GM19023 (cell line): ENCODE data around the gene CCRL2.
A peak's percentile ranks its signal among the peaks of the same experiment; 100 is the strongest.

Experiments
- ATAC-seq: cut with Tn5 transposase; IDR thresholded peaks from one replicate; pipeline ENCODE4 v1.9.1; 2021; ENCODE audit warnings: mild to moderate bottlenecking, moderate library complexity; ENCODE audit not compliant: unreplicated experiment

Gene CCRL2, protein sequence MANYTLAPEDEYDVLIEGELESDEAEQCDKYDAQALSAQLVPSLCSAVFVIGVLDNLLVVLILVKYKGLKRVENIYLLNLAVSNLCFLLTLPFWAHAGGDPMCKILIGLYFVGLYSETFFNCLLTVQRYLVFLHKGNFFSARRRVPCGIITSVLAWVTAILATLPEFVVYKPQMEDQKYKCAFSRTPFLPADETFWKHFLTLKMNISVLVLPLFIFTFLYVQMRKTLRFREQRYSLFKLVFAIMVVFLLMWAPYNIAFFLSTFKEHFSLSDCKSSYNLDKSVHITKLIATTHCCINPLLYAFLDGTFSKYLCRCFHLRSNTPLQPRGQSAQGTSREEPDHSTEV

DNA sequence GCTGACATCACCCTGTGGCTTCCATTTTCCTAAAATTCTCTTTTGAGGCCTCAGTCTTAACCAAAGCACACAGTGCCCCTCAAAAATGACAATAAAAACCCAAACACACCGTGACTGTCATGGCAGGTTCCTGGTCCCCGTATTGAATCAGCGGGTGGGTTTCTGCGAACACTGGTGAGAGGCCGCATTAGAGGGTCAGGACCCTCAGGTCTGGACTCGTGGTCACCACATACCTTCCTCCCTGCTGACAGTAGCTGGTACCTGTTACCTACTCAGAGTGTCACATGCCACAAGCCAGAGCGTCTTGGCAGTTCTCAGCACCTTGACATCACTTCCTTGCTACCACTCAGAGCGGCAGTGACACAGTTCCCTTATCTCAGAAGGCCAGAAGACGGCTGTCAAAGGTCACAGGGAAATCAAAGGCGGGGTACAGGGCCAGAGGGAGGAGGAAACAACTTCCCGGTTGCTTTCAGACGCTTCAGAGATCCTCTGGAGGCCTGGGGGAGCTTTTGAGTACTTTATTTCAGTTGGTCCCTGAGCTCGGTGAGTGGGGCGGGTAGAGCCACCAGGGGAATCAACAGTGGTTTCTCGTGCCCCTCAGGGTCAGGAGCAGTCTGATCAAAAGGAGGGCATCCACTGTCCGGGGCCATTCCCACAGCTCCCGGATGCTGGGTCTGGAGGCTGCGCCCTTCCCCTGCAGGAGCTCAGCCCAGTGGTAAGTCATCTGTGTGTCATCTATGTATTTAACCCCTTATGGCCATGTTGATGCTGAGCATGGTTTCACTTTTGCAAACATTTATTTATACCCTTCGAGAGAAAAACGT, at the start of gene CCRL2, which contains the start of gene CCR5AS:
Gene CCRL2, plus strand, starts transcription at position 472 of the 824 bp plus-strand sequence. CDS start 821 bp downstream, outside the sequence.
Gene CCR5AS, minus strand, starts transcription at position 279 of the 824 bp plus-strand sequence.
- no peak for ATAC-seq

DNA sequence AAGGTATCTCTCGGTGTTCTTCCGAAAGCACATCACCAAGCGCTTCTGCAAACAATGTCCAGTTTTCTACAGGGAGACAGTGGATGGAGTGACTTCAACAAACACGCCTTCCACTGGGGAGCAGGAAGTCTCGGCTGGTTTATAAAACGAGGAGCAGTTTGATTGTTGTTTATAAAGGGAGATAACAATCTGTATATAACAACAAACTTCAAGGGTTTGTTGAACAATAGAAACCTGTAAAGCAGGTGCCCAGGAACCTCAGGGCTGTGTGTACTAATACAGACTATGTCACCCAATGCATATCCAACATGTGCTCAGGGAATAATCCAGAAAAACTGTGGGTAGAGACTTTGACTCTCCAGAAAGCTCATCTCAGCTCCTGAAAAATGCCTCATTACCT, 48.6 kb upstream of the CCRL2 start:
- ATAC-seq = no peak

DNA sequence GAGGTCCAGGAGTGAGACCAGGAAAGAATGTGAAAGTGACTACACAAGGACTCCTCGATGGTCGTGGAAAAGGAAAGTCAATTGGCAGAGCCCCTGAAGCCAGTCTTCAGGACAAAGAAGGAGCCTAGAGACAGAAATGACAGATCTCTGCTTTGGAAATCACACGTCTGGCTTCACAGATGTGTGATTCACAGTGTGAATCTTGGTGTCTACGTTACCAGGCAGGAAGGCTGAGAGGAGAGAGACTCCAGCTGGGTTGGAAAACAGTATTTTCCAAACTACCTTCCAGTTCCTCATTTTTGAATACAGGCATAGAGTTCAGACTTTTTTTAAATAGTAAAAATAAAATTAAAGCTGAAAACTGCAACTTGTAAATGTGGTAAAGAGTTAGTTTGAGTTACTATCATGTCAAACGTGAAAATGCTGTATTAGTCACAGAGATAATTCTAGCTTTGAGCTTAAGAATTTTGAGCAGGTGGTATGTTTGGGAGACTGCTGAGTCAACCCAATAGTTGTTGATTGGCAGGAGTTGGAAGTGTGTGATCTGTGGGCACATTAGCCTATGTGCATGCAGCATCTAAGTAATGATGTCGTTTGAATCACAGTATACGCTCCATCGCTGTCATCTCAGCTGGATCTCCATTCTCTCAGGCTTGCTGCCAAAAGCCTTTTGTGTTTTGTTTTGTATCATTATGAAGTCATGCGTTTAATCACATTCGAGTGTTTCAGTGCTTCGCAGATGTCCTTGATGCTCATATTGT, 47.1 kb upstream of the CCRL2 start:
- ATAC-seq = no peak

DNA sequence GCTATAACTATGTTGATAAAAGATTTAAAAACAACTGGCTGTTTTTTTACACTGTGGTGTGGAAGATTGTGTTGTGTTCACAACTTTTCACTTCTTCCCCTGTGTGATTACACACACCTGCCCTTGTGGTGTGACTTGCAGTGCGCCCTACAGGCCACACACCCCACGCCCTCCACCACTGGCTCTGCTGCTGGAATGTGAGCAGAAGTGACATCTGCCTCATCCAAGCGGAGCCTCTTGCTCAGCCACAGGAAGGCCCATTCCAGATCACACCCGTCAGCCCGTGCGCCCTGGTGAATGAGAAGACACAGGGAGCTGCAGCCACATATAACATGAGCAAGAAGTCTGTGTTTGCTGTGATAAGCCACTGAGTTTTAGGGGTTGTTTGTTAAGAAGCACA, 46.2 kb upstream of the CCRL2 start:
- no peak for ATAC-seq

DNA sequence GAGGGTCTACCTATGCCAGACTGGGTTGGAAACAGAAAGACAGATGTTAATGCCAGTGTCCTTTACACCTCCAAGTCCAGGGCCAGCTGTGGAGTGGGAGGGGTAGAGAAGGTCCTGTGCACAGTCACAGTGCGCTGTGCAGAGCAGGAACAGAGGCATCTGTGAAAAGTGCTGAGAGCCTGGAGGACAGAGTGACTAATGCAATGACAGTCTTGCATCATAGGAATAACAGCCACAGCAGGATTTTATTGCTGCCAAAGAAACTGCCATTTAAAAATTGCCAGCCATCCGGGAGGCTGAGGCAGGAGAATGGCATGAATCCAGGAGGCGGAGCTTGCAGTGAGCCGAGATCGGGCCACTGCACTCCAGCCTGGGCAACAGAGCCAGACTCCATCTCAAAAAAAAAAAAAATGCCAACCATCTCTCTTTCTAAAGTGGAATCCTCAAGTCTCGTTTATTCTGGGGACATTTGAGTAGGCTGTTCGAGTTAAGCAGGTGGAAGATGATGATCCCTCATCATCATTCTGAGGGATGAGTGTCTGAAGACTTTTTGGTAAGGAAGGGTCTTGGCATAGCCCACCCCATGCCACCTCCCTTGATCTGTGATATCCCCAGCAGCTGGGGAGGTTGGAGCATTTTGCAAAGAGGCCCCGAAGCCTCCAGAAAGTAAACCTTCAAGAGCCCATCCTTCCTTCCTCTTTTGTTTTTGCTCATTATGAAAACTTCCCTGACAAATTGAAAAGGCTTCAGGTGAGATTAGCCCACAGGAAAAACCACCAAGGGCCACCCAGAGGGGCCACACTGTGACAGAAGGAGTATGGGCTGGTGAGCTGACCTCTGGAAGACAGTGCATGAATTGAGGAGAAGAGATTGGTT, 45.4 kb upstream of the CCRL2 start:
- ATAC-seq = no peak

DNA sequence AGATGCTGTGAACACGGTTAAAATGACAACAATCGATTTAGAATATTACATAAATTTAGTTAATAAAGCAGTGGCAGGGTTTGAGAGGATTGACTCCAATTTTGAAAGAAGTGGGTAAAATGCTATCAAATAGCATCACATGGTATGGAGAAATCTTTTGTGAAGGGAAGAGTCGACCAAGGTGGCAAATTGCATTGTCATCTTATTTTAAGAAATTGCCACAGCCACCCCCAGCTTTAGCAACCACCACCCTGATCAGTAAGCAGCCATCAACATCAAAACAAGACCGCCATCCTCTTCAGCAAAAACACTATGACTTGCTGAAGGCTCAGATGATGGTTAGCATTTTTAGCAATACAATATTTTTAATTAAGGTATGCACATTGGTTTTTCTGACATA, 42.0 kb upstream of the CCRL2 start:
- no peak for ATAC-seq

DNA sequence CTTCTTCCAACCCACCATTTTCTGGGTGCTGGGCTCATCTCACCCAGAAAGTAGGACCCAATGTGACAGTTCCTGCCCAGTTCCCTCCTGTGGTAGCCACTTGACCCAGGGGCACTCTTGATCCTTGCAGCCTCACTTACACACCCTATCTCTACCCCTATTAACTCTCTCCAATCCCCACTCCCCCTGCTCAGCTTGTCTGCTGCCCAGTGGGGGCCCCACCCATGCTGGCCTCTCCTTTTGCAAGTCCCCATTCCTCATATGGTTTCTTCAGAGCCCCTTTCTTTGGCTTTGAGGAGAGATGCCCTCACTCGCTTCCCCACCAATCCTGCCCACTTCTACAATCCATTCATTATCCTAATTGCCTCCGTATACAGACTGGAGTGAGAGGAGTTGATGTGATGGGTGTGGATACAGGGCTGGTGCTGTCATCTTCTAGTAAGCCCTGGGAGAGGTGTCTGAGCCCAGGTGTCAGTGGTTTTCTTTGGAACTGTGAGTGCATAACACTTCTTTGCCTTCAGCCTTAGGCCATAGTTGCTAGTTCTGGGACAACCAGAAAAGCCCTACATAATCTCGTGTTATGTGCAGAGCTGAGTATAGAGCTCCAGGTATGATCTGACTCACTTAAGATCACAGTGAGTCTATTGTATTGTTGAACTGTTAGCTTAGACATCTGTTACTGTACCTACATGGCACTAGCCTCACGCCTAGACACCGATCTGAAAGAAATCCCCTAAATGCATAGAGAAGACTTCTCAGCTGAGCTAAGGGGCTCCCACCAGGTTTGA, 41.1 kb upstream of the CCRL2 start:
- ATAC-seq = no peak

DNA sequence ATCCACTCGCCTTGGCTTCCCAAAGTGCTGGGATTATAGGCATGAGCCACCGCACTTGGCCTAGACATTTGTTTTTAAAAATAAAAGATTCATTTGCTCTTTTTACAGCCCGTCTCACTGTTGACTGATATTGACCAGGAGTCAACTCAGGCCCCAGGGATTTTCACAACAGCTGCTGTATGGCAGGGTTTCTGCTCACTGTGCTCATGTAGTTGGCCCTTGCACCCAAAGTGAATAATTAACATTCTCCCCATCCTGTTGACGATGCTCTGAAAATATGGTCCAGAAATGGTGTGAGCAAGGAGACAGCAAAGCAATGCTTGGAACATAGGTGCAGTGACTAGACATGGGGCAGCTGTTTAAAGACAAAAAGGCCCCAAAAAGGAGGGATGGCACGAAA, 39.2 kb upstream of the CCRL2 start:
- ATAC-seq = no peak

DNA sequence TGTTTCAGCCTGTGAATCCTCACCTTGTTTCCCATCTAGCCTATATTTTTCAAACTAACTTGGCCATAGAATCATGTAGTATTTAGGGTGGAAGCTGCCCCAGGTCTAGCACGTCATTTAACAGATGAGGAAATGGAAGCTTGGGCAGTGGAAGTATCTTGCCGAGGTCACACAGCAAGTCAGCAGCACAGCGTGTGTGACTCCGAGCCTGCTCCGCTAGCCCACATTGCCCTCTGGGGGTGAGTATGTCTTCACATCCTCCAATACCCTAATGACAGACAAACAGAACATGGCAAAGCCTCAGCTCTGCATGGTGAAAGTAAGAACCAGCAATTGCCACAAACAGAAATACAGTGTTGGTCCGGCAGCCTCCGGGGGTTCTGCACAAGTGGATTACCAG, 38.5 kb upstream of the CCRL2 start:
- no peak for ATAC-seq

DNA sequence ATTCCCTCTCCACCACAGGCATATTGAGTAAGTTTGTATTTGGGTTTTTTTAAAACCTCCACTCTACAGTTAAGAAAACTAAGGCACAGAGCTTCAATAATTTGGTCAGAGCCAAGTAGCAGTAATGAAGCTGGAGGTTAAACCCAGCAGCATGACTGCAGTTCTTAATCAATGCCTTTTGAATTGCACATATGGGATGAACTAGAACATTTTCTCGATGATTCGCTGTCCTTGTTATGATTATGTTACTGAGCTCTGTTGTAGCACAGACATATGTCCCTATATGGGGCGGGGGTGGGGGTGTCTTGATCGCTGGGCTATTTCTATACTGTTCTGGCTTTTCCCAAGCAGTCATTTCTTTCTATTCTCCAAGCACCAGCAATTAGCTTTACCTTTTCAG, 37.9 kb upstream of the CCRL2 start:
- no peak for ATAC-seq

DNA sequence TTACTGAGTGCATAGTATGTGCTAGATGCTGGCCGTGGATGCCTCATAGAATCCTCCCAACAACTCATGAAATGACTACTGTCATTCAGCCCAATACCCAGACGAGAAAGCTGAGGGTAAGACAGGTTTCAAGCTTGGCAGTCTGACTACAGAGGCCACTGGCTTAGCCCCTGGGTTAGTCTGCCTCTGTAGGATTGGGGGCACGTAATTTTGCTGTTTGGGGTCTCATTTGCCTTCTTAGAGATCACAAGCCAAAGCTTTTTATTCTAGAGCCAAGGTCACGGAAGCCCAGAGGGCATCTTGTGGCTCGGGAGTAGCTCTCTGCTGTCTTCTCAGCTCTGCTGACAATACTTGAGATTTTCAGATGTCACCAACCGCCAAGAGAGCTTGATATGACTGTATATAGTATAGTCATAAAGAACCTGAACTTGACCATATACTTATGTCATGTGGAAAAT, 37.4 kb upstream of the CCRL2 start:
- ATAC-seq = peak; percentile 50

DNA sequence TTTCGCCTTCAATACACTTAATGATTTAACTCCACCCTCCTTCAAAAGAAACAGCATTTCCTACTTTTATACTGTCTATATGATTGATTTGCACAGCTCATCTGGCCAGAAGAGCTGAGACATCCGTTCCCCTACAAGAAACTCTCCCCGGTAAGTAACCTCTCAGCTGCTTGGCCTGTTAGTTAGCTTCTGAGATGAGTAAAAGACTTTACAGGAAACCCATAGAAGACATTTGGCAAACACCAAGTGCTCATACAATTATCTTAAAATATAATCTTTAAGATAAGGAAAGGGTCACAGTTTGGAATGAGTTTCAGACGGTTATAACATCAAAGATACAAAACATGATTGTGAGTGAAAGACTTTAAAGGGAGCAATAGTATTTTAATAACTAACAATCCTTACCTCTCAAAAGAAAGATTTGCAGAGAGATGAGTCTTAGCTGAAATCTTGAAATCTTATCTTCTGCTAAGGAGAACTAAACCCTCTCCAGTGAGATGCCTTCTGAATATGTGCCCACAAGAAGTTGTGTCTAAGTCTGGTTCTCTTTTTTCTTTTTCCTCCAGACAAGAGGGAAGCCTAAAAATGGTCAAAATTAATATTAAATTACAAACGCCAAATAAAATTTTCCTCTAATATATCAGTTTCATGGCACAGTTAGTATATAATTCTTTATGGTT, 36.1 kb upstream of the CCRL2 start, which contains the start of gene CCR5:
Gene CCR5, plus strand, starts transcription at position 108 of the 680 bp plus-strand sequence. CDS start 1,957 bp downstream, outside the sequence.
- ATAC-seq = no peak

DNA sequence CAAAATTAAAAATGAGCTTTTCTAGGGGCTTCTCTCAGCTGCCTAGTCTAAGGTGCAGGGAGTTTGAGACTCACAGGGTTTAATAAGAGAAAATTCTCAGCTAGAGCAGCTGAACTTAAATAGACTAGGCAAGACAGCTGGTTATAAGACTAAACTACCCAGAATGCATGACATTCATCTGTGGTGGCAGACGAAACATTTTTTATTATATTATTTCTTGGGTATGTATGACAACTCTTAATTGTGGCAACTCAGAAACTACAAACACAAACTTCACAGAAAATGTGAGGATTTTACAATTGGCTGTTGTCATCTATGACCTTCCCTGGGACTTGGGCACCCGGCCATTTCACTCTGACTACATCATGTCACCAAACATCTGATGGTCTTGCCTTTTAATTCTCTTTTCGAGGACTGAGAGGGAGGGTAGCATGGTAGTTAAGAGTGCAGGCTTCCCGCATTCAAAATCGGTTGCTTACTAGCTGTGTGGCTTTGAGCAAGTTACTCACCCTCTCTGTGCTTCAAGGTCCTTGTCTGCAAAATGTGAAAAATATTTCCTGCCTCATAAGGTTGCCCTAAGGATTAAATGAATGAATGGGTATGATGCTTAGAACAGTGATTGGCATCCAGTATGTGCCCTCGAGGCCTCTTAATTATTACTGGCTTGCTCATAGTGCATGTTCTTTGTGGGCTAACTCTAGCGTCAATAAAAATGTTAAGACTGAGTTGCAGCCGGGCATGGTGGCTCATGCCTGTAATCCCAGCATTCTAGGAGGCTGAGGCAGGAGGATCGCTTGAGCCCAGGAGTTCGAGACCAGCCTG, 35.3 kb upstream of the CCRL2 start:
- no peak for ATAC-seq

DNA sequence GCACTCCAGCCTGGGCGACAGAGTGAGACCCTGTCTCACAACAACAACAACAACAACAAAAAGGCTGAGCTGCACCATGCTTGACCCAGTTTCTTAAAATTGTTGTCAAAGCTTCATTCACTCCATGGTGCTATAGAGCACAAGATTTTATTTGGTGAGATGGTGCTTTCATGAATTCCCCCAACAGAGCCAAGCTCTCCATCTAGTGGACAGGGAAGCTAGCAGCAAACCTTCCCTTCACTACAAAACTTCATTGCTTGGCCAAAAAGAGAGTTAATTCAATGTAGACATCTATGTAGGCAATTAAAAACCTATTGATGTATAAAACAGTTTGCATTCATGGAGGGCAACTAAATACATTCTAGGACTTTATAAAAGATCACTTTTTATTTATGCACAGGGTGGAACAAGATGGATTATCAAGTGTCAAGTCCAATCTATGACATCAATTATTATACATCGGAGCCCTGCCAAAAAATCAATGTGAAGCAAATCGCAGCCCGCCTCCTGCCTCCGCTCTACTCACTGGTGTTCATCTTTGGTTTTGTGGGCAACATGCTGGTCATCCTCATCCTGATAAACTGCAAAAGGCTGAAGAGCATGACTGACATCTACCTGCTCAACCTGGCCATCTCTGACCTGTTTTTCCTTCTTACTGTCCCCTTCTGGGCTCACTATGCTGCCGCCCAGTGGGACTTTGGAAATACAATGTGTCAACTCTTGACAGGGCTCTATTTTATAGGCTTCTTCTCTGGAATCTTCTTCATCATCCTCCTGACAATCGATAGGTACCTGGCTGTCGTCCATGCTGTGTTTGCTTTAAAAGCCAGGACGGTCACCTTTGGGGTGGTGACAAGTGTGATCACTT, 34.3 kb upstream of the CCRL2 start:
- ATAC-seq = no peak

DNA sequence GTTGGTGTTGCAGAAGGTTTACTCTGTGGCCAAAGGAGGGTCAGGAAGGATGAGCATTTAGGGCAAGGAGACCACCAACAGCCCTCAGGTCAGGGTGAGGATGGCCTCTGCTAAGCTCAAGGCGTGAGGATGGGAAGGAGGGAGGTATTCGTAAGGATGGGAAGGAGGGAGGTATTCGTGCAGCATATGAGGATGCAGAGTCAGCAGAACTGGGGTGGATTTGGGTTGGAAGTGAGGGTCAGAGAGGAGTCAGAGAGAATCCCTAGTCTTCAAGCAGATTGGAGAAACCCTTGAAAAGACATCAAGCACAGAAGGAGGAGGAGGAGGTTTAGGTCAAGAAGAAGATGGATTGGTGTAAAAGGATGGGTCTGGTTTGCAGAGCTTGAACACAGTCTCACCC, 32.3 kb upstream of the CCRL2 start:
- ATAC-seq = no peak

DNA sequence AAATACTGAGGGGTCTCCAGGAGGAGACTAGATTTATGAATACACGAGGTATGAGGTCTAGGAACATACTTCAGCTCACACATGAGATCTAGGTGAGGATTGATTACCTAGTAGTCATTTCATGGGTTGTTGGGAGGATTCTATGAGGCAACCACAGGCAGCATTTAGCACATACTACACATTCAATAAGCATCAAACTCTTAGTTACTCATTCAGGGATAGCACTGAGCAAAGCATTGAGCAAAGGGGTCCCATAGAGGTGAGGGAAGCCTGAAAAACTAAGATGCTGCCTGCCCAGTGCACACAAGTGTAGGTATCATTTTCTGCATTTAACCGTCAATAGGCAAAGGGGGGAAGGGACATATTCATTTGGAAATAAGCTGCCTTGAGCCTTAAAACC, 31.8 kb upstream of the CCRL2 start:
- ATAC-seq = no peak

DNA sequence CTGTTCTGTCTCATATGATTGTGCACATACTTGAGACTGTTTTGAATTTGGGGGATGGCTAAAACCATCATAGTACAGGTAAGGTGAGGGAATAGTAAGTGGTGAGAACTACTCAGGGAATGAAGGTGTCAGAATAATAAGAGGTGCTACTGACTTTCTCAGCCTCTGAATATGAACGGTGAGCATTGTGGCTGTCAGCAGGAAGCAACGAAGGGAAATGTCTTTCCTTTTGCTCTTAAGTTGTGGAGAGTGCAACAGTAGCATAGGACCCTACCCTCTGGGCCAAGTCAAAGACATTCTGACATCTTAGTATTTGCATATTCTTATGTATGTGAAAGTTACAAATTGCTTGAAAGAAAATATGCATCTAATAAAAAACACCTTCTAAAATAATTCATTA, 31.2 kb upstream of the CCRL2 start:
- ATAC-seq = no peak
